Duodenal mucosa (tissue), 2 donors: ENCODE measurements around the gene PXDN.

Source experiments
- H3K27ac ChIP-seq: one replicate; pipeline ENCODE4 v1.7.0; 2013; ENCODE audit warnings: low read depth, low read length
- H3K27me3 ChIP-seq, 2 donors: one replicate each; pipeline ENCODE4 v1.7.0; 2013; ENCODE audit warnings: low read length in 2 of 2, control low read depth in 1 of 2; ENCODE audit not compliant: insufficient read depth in 2 of 2, control insufficient read depth in 1 of 2
- H3K36me3 ChIP-seq, 2 donors: one replicate each; pipeline ENCODE4 v1.7.0; 2013; ENCODE audit warnings: low read length in 2 of 2, control low read depth in 1 of 2; ENCODE audit not compliant: insufficient read depth in 2 of 2, control insufficient read depth in 1 of 2
- H3K4me1 ChIP-seq, 2 donors: one replicate each; pipeline ENCODE4 v1.7.0; 2013; ENCODE audit warnings: low read length in 2 of 2, control low read depth in 1 of 2; ENCODE audit not compliant: insufficient read depth in 2 of 2, control insufficient read depth in 1 of 2
- H3K4me3 ChIP-seq, 2 donors: one replicate each; pipeline ENCODE4 v1.7.0; 2013; ENCODE audit warnings: low read length in 2 of 2, low read depth in 1 of 2
- H3K9ac ChIP-seq, 2 donors: one replicate each; pipeline ENCODE4 v1.7.0; 2013; ENCODE audit warnings: low read length in 2 of 2, low read depth in 1 of 2
- H3K9me3 ChIP-seq, 2 donors: one replicate each; pipeline ENCODE4 v1.7.0; 2013; ENCODE audit warnings: low read length in 2 of 2, control low read depth in 1 of 2; ENCODE audit not compliant: control insufficient read depth in 1 of 2

PXDN gene

GRCh38 chr2:1645761-1646476 is 98.4 kb downstream of the PXDN start:
- Histone ChIP-seq H3K4me3 (no peak overlapping the region), H3K36me3 (peaks cover 0 to 7% of the 10 kb centered on the region in 2 donors), H3K9me3 (peaks cover 0 to 3% of the 10 kb centered on the region in 2 donors), H3K9ac (no peak overlapping the region), H3K4me1 (no peaks in the 10 kb centered on the region), H3K27ac (no peak overlapping the region), H3K27me3 (no peaks in the 10 kb centered on the region)

GRCh38 chr2:1644427-1644826 is 99.9 kb downstream of the PXDN start:
- Histone ChIP-seq H3K4me1 (no peaks in the 10 kb centered on the region), H3K36me3 (peaks cover 0 to 7% of the 10 kb centered on the region in 2 donors), H3K4me3 (no peak overlapping the region), H3K27me3 (no peaks in the 10 kb centered on the region), H3K27ac (no peak overlapping the region), H3K9me3 (peaks cover 0 to 3% of the 10 kb centered on the region in 2 donors), H3K9ac (no peak overlapping the region)

DNA sequence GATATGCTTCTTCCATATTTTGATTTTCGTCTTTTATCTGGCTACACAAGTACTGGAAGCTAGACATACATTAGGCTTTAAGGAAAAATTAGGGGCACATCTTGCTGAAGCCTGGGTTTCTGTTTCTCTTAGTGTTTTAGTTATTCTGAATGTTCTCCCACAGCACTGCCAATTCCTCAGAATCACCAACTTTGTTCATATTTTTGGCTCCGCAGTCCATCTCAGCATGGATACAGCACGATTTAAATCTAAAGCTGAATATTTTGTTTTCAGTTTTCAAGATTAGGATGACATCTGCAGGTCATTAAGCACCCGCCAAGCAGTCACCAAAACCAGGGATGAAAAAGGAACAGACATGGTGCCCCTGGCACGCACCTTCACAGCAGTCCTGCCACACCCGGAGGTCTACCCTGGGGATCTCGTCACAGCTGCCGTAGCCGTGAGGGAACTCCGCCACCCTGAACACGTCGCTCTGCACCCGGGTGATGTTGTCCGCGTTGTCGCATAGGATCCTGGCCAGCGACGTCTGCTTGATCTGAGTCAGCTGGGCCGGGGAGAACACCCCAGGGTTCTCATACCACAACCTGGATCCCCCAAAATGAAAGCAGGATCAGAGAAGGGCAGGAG is 101.2 kb downstream of the PXDN start:
- Histone ChIP-seq H3K27ac (no peak overlapping the region), H3K4me1 (no peaks in the 10 kb centered on the region), H3K4me3 (no peak overlapping the region), H3K36me3 (no peaks in the 10 kb centered on the region), H3K27me3 (no peaks in the 10 kb centered on the region), H3K9me3 (no peaks in the 10 kb centered on the region), H3K9ac (no peak overlapping the region)

DNA sequence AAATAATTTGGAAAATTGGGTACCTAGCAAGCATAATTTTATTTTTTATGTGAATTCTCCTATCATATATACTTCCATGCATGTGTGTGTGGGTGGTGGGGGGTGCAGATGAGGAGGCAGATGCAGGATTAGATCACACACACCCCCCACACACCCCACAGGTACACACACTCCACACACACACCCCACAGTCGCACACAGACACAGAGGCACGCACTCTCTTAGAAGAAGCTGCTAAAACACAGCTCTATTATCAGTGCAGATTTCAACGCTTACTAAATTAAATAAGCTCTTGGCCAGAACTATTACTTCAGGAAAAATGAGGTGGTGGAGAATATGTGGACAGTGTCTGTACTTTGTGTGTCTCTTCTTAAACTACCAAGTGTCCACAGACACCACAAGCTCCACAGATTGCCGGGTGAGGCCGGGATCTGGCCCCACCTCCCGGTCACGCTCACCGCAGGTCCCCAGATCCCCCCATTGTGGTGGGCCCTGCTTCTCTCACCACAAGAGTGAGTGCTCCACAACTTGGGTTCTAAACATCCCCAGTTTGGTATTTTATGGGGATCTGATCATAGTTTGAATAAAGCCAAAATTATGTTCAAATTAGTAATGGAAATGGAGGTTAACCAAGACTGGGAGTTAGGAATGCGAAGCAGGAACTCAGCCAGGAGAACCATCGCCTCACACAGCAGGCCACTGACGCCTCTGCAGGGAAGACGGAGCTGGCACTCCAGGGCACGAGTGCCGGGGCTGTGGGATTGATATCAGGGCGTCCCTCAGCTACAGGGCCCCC is 102.1 kb downstream of the PXDN start:
- Histone ChIP-seq H3K27ac (no peak overlapping the region), H3K4me1 (no peaks in the 10 kb centered on the region), H3K4me3 (no peak overlapping the region), H3K27me3 (no peaks in the 10 kb centered on the region), H3K9me3 (no peaks in the 10 kb centered on the region), H3K36me3 (no peaks in the 10 kb centered on the region), H3K9ac (no peak overlapping the region)

DNA sequence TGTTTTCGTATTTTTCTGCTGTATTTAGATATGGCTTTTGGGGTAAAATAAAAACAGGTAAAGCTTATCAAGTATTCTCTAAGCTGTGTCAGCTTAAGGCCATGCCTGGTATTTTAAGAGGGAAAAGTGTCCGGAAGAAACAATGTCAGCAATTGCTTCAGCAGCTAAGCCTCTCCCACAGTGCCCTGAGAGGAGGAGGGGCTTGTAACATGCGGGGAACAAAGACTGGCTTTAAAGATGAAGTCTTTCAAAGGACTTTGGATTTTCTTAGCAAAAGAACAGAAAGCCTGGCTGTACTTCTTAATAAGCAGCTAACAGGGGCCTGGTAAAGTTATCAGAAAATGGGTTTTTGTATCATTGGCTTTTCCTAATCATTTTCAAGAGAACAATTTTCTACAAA is 102.8 kb downstream of the PXDN start:
- no peaks in the 10 kb centered on the region for H3K36me3 ChIP-seq
- H3K9ac ChIP-seq = no peak overlapping the region
- no peaks in the 10 kb centered on the region for H3K9me3 ChIP-seq
- no peaks in the 10 kb centered on the region for H3K27me3 ChIP-seq
- H3K4me1 ChIP-seq = no peaks in the 10 kb centered on the region
- no peak overlapping the region for H3K4me3 ChIP-seq
- no peak overlapping the region for H3K27ac ChIP-seq

DNA sequence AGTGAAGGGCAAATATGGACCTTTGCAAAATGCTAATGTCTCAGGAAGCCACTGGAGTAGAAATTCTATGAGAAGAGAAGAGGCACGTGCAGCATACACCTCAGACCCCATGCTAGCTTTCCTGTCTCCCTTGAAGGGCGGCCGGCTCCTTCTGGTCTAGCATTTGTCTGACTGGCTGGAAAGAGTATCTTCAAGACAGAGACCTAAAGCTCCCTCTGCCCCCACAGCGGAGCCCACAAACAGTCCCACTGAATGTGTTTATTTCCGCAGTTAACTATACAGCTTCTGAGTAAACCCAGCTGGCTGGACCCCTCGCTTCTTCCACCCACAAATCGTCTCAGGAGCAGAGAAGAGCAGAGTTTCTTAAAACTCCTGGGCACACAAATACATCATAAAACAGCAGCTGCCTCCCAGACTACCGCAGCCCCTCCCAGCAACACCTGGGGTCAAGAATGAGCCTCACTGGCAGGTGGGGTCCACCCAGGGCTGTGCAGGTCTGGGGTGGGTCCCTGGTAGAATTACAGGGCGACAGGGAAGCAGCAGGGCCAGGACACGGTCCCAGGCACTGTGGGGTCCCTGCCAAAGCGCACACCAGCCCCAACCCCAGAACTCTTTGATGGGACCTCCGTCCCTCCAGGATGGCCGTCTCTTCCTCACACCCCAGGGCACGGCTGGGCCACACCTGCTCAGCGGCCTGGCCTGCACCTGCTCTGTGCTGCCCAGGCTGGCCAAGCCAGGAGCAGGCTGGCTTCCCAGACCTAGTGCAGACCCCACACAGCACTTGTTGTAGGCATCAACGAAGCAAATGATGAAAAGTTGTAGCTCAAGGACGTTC is 103.8 kb downstream of the PXDN start:
- Histone ChIP-seq H3K4me3 (no peak overlapping the region), H3K9ac (no peak overlapping the region), H3K4me1 (no peaks in the 10 kb centered on the region), H3K27me3 (no peaks in the 10 kb centered on the region), H3K36me3 (no peaks in the 10 kb centered on the region), H3K27ac (no peak overlapping the region), H3K9me3 (no peaks in the 10 kb centered on the region)

- Histone ChIP-seq H3K4me1 (no peaks in the 10 kb centered on the region), H3K27me3 (no peaks in the 10 kb centered on the region), H3K4me3 (no peak overlapping the region), H3K9ac (no peak overlapping the region), H3K36me3 (no peaks in the 10 kb centered on the region), H3K27ac (no peak overlapping the region), H3K9me3 (no peaks in the 10 kb centered on the region)
These were observed 105.0 kb downstream of the PXDN start for GRCh38 chr2:1639086-1639858.

DNA sequence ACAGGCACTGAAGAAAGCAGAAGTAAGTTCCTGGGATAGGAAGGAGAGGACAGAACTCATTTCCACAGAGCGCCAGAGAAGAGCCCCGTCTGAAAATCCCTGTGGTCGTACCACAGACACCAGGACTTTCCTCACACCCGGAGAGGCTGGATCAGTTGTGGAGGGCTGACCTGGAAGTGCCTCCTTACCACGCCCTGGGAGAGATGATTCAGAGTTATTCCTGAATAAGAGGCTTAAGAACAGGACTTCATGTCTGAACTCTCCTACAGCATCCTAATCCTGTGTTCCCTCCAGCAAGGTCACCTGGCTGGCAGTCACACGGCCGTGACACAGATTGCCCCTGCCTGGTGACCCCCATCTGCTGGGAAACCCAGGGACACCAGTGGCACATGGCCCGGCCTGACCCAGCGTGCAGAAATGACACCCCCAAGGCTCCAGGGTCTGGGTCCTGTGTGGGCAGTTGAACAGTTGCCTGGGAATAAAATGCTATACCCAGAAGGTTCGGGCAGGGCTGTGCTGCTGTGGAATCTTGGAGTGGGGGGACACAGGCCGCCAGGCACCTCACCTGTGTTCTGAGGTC is 105.9 kb downstream of the PXDN start:
- H3K36me3 ChIP-seq = no peaks in the 10 kb centered on the region
- H3K4me1 ChIP-seq = no peaks in the 10 kb centered on the region
- H3K4me3 ChIP-seq = no peak overlapping the region
- H3K9me3 ChIP-seq = no peaks in the 10 kb centered on the region
- no peaks in the 10 kb centered on the region for H3K27me3 ChIP-seq
- no peak overlapping the region for H3K27ac ChIP-seq
- no peak overlapping the region for H3K9ac ChIP-seq

GRCh38 chr2:1636791-1637415 is 107.4 kb downstream of the PXDN start:
- no peaks in the 10 kb centered on the region for H3K4me1 ChIP-seq
- no peaks in the 10 kb centered on the region for H3K27me3 ChIP-seq
- no peaks in the 10 kb centered on the region for H3K36me3 ChIP-seq
- no peaks in the 10 kb centered on the region for H3K9me3 ChIP-seq
- no peak overlapping the region for H3K4me3 ChIP-seq
- no peak overlapping the region for H3K9ac ChIP-seq
- H3K27ac ChIP-seq = no peak overlapping the region
